GM21576 (cell line): Measurements from ENCODE around the gene TENM4.

ENCODE experiments used
- ATAC-seq: cut with Tn5 transposase; IDR thresholded peaks from one replicate; pipeline ENCODE4 v1.9.1; 2021; ENCODE audit warnings: mild to moderate bottlenecking, moderate library complexity; ENCODE audit not compliant: unreplicated experiment

TENM4 gene

GRCh38 chr11:79189601-79190000, 251.2 kb downstream of the TENM4 start:
- no peak for ATAC-seq

DNA sequence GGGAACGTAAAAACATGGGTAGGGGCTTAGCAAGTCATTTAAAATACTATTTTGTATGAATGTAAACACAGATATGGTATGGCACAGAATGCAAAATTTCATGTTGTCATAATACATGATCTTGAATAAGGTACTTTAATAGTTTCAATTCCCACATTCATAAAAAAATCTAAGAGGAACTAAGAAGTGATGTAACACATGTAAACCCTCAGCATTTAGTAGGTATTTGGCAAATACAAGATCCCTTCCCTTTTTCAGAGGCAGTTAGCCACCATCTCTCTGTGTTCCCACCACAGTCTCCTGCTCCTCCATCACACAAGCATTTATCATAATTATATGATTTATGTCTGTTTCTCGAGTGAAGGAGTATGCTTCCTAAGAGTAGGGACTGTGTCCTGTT, 251.8 kb downstream of the TENM4 start:
- ATAC-seq: no peak

- no peak for ATAC-seq
Observed at GRCh38 chr11:79186669-79187068, 254.2 kb downstream of the TENM4 start.

- no peak for ATAC-seq
Observed at GRCh38 chr11:79185351-79185750, 255.5 kb downstream of the TENM4 start.

DNA sequence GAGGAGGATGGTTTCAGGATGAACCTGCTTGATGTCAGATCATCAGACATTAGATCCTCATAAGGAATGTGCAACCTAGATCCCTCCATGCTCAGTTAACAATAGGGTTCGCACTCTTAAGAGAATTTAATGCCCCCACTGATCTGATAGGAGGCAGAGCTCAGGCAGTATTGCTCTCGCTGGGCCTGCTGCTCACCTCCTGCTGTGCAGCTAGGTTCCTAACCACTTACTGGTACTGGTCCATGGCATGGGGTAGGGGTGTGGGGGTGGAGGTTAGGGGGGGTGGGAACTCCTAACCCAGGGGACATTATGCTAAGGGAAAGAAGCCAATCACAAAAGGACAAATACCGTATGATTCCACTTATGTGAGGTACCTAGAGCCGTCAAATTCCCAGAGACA, 256.5 kb downstream of the TENM4 start:
- ATAC-seq: no peak

GRCh38 chr11:79182794-79183193, 258.0 kb downstream of the TENM4 start:
- no peak for ATAC-seq

DNA sequence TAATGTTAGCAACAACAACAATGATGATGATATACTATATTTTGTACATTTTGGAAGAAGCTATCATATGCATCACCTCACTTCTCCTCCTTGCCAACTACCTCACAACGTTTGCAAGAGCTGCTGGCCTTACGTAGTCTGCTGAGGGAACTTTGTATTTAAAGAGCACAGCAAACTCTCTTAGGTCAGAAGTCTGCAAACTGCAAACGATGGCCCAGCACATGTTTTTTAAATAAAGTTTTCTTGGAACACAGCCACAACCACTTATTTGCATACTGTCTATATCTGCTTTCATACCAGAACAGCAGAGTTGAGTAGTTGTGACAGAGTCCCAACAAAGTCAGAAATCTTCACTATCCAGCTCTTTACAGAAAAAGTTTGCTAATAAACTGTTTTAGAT, 261.7 kb downstream of the TENM4 start:
- no peak for ATAC-seq

DNA sequence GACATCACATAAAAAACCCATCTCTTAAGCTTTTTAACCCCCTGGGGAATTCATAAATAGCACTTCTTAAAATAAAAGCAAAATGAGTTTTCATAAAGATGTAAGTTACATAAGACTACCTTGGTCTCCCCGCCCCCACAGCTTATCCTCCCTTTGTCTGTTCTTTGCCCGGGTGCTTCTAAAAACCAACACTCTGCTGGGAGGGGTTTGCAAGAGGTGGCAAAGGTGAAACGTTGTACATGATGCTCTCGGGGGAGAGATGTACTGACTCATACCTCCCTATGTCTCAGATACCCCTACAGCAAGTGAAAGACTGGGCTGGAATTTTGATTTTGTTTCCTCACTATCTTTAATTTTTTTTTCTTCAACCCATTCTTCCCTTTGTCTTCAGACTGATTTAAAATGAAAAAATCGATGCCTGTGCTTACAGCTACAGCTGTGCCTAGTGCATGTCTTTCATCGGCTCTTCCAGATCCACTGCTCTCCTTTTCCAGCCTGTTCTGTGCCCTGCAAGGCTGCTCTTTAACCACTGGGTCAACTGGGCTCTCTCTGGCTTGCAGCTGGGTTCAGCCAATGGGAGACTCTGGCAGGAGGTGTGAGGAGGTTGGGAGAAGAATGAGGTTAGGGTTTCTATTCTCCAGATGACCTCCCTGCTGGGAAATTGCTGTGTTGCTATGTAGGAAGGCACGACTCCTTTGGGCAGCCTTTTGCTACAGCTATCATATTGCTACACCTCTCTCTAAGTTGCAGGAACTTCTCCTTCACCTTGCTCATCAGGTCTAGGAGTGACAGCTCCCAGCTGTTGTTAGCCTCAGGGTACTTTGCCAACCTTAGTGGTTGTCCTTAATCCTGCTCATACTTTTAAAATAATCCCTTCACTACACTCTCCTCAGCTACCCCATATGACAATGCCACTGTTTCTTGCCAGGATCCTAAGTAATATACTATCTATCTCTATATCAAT, 266.5 kb downstream of the TENM4 start:
- no peak for ATAC-seq

DNA sequence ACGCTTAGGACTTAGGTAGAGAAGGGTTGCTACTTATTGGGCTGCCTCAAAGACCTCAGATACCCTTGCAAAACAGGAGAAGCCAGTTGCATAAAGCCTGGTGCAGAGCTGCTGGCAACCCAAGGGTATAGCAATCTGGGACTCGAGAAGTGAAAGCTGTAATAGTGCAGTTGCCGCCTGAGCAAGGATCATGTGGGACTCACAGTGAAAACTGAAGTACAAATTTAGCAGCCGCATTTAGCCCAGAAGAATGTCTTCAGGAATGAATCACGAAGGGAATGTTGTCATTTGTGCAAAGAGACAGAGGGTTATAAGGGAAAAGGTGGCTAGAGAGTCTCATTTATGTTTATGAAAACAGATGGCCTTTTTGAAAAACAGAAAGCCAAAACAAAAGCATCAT, 267.2 kb downstream of the TENM4 start:
- no peak for ATAC-seq

DNA sequence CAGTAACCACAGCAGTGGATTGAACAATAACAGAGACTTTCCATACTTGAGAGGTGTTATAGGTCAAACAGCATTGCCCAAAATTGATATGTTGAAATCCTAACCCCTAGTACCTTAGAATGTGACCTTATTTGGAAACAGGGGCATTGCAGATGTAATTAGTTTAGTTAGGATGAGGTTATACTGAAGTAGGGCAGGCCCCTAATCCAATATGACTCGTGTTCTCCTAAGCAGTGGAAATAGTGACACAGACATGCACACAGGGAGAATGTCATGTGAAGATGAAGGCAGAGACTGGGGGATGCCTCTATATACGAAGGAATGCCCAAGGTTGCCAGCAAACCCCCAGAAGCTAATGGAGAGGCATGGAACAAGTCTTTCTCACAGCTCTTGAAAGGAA, 270.5 kb downstream of the TENM4 start:
- no peak for ATAC-seq

GRCh38 chr11:79168530-79169110, 272.2 kb downstream of the TENM4 start:
- no peak for ATAC-seq

DNA sequence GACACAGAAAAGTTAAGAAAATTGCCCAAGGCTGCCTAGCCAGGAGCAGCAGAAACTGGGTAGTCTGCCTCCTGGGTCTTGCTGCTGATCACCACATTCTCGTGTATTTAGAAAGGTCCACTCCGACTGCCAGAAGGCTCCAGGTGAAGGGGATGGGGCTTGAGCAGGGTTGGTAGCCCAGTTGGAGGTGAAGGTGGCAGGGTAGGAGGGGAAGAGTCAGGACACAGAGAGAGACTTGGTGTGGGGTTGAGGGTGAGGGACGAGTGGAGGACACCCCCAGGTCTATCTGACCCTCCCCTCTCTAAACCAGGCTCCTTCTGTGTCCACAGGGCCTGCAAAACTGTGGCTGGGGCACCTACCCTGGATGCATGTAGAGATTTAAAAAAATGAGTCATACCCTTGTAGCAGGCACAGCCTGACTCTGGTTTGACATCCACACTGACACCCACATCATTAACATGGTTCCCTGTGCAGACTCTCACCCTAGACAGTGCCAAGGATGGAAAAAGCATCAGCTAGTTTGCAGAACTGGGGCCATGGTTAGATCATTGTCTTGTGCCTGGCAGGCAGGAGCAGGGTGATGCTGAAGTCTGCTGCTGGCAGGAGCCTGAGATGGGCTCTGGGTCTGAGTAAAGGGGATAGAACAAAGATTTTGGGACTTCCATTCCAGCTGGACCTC, 273.2 kb downstream of the TENM4 start:
- ATAC-seq: no peak

- no peak for ATAC-seq
Observed at GRCh38 chr11:79165908-79166307, 274.9 kb downstream of the TENM4 start.

DNA sequence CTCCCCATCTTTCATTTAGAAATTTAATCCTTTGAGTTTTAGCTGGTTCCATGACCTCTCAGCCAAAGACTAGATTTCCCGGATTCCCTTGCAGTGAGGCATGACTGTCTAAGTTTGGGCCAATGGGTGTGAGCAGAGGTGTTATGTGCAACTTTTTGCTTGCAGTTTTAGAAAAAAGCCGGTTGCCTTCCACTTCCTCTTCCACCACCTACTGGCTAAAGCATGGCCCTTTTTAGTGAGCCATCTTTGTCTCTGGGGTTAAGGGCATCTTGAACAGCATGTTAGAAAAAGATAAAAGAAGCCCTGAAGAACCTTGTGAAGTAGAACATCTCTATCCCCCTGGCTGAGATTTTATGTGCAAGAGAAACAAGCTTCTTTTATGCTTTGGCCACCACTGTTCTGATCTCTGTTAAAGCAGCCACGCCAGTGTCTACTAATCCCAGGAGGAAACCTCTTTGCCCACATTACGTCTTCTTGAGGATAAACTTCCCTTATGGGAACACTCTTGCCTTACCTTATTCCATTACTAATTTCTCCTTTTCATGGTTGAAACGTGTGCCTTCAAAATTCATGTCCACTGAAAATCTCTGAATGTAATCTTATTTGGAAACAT, 279.9 kb downstream of the TENM4 start:
- no peak for ATAC-seq

DNA sequence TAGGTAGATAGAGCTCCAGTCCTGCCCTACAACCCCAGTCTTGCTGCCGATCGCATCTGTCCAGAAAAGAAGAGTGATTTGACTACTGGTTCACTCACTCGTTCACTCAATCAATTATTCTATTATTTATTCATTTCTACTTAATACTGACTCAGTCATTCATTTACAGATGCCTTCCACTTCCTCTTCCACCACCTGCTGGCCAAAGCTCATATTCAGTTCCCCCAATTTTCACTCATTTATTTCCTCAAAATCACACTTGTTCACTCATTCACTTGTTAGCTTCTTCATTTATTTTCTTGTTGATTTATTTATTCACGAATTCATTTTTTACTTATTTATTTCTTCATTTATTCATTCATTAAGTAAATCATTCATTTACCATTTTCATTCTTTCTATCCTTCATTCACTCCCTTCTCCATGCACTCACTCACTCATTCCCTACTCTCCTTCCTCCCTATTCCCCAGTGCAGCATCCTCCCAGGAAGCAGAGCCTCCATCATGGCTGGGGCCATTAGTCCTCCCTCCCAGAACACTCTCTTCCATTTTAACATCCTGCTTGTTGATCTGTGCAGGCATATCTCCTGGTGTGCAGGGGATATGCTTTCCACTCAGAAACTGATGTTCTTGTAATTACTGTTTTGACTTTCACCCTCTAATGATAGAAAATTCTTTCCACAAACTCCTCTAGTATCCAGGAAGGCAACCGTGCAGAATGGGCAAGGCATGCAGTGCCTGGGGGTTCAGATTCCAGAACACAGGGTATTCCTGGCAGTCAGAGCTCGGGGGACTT, 281.0 kb downstream of the TENM4 start:
- ATAC-seq: no peak

- no peak for ATAC-seq
Observed at GRCh38 chr11:79157738-79158137, 283.1 kb downstream of the TENM4 start.

DNA sequence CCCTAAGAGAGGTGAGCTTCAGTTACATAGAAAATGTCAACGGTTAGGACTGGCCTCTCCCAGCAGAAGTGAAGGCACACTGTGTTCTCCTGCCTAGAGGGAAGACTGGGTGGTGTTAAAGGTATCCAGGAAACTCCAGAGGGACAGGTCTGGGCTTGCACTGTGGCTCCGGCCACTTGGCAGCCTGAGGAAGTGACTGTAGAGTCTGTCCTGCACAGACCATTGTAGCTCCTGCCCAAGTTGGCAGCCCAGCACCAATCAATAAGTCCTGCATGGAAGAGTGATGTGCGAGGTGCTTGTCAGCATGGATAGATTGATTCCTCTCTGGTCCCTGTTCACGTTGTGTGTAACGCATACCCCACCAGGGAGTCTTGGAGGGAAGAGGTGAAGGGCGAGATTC, 284.8 kb downstream of the TENM4 start:
- no peak for ATAC-seq

- no peak for ATAC-seq
Observed at GRCh38 chr11:79155237-79155636, 285.6 kb downstream of the TENM4 start.

GRCh38 chr11:79152511-79152910, 288.3 kb downstream of the TENM4 start:
- no peak for ATAC-seq

GRCh38 chr11:79151396-79151795, 289.4 kb downstream of the TENM4 start:
- no peak for ATAC-seq

GRCh38 chr11:79150966-79151365, 289.9 kb downstream of the TENM4 start:
- no peak for ATAC-seq
